Body of pancreas (tissue), 4 donors: ENCODE measurements around the gene PLEKHG2.

Experiments
- POLR2A ChIP-seq, 3 donors: fragments of 450-650 bp; IDR thresholded peaks; one replicate each; pipeline ENCODE4 v1.6.1; 2016; ENCODE audit warnings: antibody characterized with exemption in 3 of 3, mild to moderate bottlenecking in 2 of 3
- TF ChIP-seq, protein P1 (sequence below), 7 experiments: fragments of 450-650 bp in 4 of 7; fragments of 200-600 bp in 3 of 7; sonication (generic) in 3 of 7; IDR thresholded peaks; one replicate each; pipeline ENCODE4 v1.5.1; 2016 to 2019; ENCODE audit warnings: antibody characterized with exemption in 7 of 7

DNA sequence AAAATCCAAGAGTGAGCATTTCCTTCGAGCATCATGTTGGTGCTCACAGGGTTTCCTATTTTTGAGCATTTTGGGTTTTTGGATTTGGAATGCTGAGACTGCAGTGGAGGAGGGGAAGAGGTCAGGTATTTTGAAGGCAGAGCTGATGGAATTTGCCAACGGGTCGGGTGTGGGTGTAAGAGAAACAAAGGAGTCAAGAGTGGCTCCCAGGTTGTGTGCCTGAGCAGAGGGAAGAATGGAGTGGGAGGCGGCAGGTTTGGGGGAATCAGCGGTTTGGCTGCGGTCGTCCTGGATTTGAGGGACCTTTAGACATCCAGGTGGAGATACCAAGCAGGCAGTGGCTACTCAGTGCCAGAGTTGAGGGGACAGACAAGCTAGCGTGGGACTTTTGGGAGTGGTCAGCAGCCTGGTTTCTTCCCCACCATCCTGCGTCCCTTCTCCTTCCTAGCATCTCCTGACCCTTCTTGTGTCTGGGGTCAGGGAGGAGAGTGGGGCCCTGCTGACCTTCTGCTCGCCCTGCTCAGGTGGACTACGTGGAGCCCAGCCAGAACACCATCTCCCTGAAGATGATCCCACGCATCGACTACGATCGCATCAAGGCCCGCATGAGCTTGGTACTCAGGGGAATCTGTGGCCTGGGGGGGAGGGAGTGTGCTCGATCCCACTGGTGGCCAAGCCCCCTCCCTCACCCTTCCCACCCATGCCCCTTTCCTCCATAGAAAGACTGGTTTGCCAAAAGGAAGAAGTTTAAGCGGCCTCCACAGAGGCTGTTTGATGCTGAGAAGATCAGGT lies 53.7 kb downstream of the PLEKHG2 start:
- TF ChIP-seq, protein P1, sequence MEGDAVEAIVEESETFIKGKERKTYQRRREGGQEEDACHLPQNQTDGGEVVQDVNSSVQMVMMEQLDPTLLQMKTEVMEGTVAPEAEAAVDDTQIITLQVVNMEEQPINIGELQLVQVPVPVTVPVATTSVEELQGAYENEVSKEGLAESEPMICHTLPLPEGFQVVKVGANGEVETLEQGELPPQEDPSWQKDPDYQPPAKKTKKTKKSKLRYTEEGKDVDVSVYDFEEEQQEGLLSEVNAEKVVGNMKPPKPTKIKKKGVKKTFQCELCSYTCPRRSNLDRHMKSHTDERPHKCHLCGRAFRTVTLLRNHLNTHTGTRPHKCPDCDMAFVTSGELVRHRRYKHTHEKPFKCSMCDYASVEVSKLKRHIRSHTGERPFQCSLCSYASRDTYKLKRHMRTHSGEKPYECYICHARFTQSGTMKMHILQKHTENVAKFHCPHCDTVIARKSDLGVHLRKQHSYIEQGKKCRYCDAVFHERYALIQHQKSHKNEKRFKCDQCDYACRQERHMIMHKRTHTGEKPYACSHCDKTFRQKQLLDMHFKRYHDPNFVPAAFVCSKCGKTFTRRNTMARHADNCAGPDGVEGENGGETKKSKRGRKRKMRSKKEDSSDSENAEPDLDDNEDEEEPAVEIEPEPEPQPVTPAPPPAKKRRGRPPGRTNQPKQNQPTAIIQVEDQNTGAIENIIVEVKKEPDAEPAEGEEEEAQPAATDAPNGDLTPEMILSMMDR (IDR thresholded peaks at IDR 0.05): no peak
- no peak for TF ChIP-seq POLR2A (IDR thresholded peaks at IDR 0.05)
